ENCODE results near the gene GADD45G.

The GADD45G gene

DNA sequence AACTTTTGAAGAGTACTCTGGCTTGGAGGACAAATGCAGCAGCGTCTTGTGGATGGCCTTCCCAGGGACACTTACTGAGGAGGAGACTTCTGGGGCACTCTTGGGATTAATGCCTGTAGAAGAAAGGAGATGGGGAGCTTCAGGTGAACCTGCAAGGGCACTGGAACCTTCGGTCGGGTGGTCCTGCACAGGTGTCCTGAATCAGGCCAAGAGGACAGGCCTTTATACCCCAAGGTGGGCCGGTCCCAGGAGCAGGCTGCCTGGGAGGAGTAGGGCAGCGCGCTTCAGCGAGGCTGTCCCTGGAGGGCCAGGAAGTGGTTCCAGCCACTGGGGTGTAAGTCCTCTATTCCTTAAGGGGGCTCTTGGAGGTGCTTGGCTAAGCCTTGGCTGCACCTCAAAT lies 27.9 kb downstream of the GADD45G start:
- Histone ChIP-seq H3K36me3 (no peaks in the 10 kb centered on the region), H3K4me3 (ENCODE audit: low read depth, low read length) (no peak overlapping the region), H3K27me3 (ENCODE audit: insufficient read depth, low read depth, severe bottlenecking) (no peaks in the 10 kb centered on the region), H3K9me3 (ENCODE audit: severe bottlenecking) (no peaks in the 10 kb centered on the region), H3K27ac (no peak overlapping the region)
- TF ChIP-seq, protein P1, sequence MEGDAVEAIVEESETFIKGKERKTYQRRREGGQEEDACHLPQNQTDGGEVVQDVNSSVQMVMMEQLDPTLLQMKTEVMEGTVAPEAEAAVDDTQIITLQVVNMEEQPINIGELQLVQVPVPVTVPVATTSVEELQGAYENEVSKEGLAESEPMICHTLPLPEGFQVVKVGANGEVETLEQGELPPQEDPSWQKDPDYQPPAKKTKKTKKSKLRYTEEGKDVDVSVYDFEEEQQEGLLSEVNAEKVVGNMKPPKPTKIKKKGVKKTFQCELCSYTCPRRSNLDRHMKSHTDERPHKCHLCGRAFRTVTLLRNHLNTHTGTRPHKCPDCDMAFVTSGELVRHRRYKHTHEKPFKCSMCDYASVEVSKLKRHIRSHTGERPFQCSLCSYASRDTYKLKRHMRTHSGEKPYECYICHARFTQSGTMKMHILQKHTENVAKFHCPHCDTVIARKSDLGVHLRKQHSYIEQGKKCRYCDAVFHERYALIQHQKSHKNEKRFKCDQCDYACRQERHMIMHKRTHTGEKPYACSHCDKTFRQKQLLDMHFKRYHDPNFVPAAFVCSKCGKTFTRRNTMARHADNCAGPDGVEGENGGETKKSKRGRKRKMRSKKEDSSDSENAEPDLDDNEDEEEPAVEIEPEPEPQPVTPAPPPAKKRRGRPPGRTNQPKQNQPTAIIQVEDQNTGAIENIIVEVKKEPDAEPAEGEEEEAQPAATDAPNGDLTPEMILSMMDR (IDR thresholded peaks at IDR 0.05; ENCODE audit: low read depth, low read length) = no peak
- DNase-seq = no peak

DNA sequence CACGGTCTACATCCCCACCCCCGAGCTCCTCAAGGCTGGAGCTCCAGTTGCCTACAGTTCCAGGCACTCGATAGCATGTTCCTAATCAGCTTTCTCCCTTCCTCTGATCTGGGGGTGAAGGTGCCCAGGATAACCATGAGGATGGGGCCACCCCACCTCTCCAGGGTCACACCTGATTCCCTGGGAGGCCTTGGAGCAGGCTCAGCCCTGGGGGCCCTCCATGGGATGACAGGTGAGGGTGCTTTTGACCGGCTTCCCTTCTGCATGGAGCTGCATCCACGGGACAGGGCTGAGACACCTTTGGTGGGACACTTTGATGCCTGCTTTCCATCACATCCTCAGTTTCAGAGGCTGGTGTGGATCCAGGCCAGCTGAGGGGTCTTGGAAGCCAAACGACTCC lies 28.6 kb downstream of the GADD45G start:
- H3K4me3 ChIP-seq (ENCODE audit: low read depth, low read length) = no peak overlapping the region
- TF ChIP-seq, protein P1 (IDR thresholded peaks at IDR 0.05; ENCODE audit: low read depth, low read length) = no peak
- no peaks in the 10 kb centered on the region for H3K27me3 ChIP-seq (ENCODE audit: insufficient read depth, low read depth, severe bottlenecking)
- H3K9me3 ChIP-seq (ENCODE audit: severe bottlenecking) = no peaks in the 10 kb centered on the region
- H3K27ac ChIP-seq = no peak overlapping the region
- DNase-seq = no peak
- H3K36me3 ChIP-seq = no peaks in the 10 kb centered on the region

DNA sequence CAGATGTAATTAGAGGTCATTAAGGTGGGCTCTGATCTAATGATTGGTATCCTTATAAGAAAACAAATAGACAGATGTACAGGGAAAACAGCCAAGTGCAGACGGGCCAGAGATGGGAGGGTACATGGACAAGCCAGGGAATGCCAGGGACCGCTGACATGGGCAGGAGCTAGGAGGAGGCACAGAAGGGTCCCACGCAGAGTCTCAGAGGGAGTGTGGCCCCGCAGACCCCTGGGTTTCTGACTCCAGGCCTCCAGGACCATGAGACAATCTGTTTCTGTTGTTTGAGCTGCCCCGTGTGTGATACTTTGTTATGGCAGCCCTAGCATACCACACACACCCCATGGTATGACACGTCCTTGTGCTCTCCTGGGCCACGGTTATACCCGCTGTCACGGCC lies 29.1 kb downstream of the GADD45G start:
- TF ChIP-seq, protein P1 (IDR thresholded peaks at IDR 0.05; ENCODE audit: low read depth, low read length) = no peak
- no peaks in the 10 kb centered on the region for H3K36me3 ChIP-seq

DNA sequence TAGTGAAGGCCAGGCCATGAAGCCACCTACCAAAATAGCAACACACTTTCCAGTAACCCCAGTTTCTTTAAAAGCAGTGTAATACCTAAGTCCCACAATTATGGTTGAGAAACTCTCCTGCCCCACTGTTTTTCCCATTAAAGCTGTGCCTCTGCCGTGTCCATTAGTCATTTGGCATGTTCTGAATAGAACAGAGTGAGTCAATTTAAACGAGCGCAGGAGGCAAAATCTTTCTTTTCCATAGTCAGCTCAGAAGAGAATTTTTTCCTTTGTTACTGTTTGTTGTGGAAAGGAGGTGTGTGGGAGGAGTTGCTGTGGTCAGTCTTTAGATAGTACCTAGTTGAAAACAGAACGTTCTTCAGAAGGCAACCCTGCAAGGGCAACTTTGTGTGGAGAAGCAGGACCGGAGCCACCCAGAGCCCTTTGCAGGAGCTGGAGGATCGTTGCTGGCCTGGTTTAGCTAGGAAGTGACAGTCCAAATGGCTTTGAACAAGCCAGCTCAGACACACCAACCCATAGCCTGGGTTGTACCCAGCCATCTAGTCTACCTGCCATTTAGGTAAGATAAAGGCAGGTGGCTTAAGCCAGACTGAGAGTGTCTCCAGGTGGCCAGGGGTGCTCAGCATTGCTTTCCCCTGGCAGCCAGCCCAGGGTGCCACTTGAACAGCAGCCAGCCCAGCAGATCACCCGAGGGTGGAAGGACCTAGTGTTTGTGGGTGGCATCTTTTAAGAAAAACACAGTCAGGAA lies 30.4 kb downstream of the GADD45G start:
- TF ChIP-seq, protein P1 (IDR thresholded peaks at IDR 0.05; ENCODE audit: low read depth, low read length) = no peak
- H3K27me3 ChIP-seq (ENCODE audit: insufficient read depth, low read depth, severe bottlenecking) = no peaks in the 10 kb centered on the region
- H3K27ac ChIP-seq = no peak overlapping the region
- DNase-seq = no peak
- no peaks in the 10 kb centered on the region for H3K9me3 ChIP-seq (ENCODE audit: severe bottlenecking)
- H3K4me3 ChIP-seq (ENCODE audit: low read depth, low read length) = no peak overlapping the region
- no peaks in the 10 kb centered on the region for H3K36me3 ChIP-seq

More for the DNA sequence above, 29.1 kb downstream of the GADD45G start:
- Histone ChIP-seq H3K27ac (no peak overlapping the region), H3K27me3 (ENCODE audit: insufficient read depth, low read depth, severe bottlenecking) (no peaks in the 10 kb centered on the region), H3K9me3 (ENCODE audit: severe bottlenecking) (no peaks in the 10 kb centered on the region), H3K4me3 (ENCODE audit: low read depth, low read length) (no peak overlapping the region)
- no peak for DNase-seq

DNA sequence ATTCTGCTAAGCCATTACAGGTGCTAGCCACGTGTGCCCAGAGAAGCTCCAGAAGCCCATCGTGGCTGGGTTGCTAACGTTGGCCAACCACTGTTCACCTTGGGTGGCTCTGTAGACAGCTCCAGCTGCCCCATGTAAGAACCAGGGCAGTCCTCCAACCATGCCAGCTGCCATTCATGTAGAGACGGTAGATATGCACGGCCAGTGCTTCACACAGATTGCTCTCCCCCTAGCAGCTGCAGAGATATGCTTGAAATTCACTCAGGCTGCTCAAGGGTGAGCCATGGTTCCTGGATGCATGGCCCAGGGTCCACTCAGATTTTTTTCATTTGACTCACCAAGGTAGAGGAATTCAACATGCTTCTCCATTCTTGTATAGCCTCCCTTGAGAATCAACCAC lies 31.0 kb downstream of the GADD45G start:
- Histone ChIP-seq H3K27me3 (ENCODE audit: insufficient read depth, low read depth, severe bottlenecking) (no peaks in the 10 kb centered on the region), H3K4me3 (ENCODE audit: low read depth, low read length) (no peak overlapping the region), H3K36me3 (no peaks in the 10 kb centered on the region), H3K27ac (no peak overlapping the region), H3K9me3 (ENCODE audit: severe bottlenecking) (no peaks in the 10 kb centered on the region)
- TF ChIP-seq, protein P1 (IDR thresholded peaks at IDR 0.05; ENCODE audit: low read depth, low read length) = no peak
- DNase-seq = no peak

DNA sequence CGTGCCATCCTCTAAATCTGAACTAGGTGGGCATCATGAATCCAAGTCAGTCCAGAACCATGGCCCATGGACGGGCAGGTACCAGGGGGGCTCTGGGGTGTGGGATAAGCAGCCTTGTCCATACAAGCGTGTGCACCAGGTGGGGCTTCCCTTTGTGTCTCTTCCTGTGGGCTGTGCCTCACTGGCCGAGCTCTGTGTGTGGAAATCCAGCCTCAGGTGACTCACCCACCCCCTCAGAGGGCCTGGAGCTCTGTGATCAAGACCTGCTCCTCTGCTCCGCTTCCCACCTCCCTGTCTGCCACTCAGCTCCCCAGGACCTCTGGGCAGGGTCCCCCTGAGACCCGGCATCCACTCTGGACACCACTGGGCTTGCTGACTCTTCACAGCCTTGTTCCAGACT lies 33.0 kb downstream of the GADD45G start:
- no peaks in the 10 kb centered on the region for H3K9me3 ChIP-seq (ENCODE audit: severe bottlenecking)
- TF ChIP-seq, protein P1 (IDR thresholded peaks at IDR 0.05; ENCODE audit: low read depth, low read length) = no peak
- H3K4me3 ChIP-seq (ENCODE audit: low read depth, low read length) = no peak overlapping the region
- H3K36me3 ChIP-seq = no peaks in the 10 kb centered on the region
- H3K27me3 ChIP-seq (ENCODE audit: insufficient read depth, low read depth, severe bottlenecking) = no peaks in the 10 kb centered on the region
- no peak overlapping the region for H3K27ac ChIP-seq
- no peak for DNase-seq

Data from WERI-Rb-1 (cell line).